Uterus (tissue), 2 donors: ENCODE data around the gene ABCG1.

Experiments used
- CTCF ChIP-seq, 4 experiments: fragments of 200-600 bp in 2 of 4; fragments of 450-650 bp in 2 of 4; sonication (generic) in 2 of 4; IDR thresholded peaks; one replicate each; pipeline ENCODE4 v1.5.1; 2016 to 2019; ENCODE audit warnings: antibody characterized with exemption in 4 of 4, mild to moderate bottlenecking in 2 of 4, moderate library complexity in 1 of 4
- POLR2A ChIP-seq, 2 donors: fragments of 450-650 bp; IDR thresholded peaks; one replicate each; pipeline ENCODE4 v1.6.1; 2016; ENCODE audit warnings: antibody characterized with exemption in 2 of 2, mild to moderate bottlenecking in 1 of 2, moderate library complexity in 1 of 2

GRCh38 chr21:42191064-42191463, 27.9 kb upstream of the ABCG1 start:
- TF ChIP-seq POLR2A (IDR thresholded peaks at IDR 0.05) (no peak), CTCF (IDR thresholded peaks at IDR 0.05) (no peak)
